PFSK-1 (cell line): Measurements from ENCODE around the gene TEAD4.

Source experiments
- FOXP2 ChIP-seq: optimal IDR thresholded peaks from 2 replicates; pipeline ENCODE3; 2011; ENCODE audit warnings: borderline replicate concordance, control low read depth, inconsistent platforms; ENCODE audit not compliant: insufficient read depth; ENCODE audit errors: extremely low read length, extremely low read depth
- POLR2AphosphoS5 ChIP-seq: IDR thresholded peaks from 2 replicates; pipeline ENCODE4 v1.6.1; 2012; ENCODE audit warnings: low read depth, mild to moderate bottlenecking, control low read depth, low read length, moderate library complexity
- REST ChIP-seq, 2 experiments: IDR thresholded peaks; 2 replicates each; pipeline versions ENCODE4 v1.6.1 to v1.8.0; 2011 to 2012; ENCODE audit warnings: low read depth in 2 of 2, low read length in 2 of 2, control low read depth in 1 of 2, inconsistent platforms in 1 of 2, mild to moderate bottlenecking in 1 of 2, moderate library complexity in 1 of 2; ENCODE audit not compliant: insufficient read depth in 1 of 2
- SIN3A ChIP-seq: IDR thresholded peaks from 2 replicates; pipeline ENCODE4 v1.6.1; 2012; ENCODE audit warnings: mild to moderate bottlenecking, low read length, moderate library complexity, borderline replicate concordance; ENCODE audit not compliant: insufficient read depth
- TAF1 ChIP-seq: IDR thresholded peaks from 2 replicates; pipeline ENCODE4 v1.6.1; 2012; ENCODE audit warnings: low read length, control low read depth, borderline replicate concordance; ENCODE audit not compliant: insufficient read depth

GRCh38 chr12:3000548-3001275 is 41.5 kb downstream of the TEAD4 start:
- TF ChIP-seq REST (IDR thresholded peaks at IDR 0.05; ENCODE audit: insufficient read depth in 1 of 2, low read depth in 2 of 2, low read length in 2 of 2) (no peak), POLR2AphosphoS5 (no peak), FOXP2 (no peak), TAF1 (no peak), SIN3A (no peak)
